ENCODE measurements around the gene PLPPR1.

DNA sequence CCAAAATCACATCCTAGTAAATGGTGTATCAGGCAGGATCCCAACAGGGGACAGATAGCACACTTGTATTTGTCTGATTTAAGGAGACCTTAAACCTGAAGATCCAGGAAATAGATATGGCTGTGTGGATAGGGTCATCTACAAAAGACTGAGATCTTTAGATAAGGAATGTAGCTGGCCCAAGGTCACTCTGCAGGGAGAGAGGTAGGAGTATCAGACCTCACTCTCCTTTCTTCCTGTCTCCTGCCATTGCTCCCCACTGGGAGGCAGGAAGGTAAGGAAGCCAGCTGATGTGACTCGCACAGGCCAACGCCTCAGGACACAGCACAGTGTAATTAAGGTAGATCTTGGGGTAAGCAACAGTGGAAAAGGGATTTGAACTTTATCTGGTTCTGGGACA is 85.8 kb downstream of the PLPPR1 start:
- TF ChIP-seq CTCF (IDR thresholded peaks at IDR 0.05) (no peak), POLR2A (IDR thresholded peaks at IDR 0.05) (no peak)

Data from Peyer's patch (tissue), 4 donors.